Retinal pigment epithelial cell (primary cell): ENCODE data around the gene OVOL2.

Experiments used
- DNase-seq: peaks from one replicate; pipeline ENCODE4 v3.0.0-alpha.2; 2010; ENCODE audit warnings: low read depth
- H3K4me3 ChIP-seq: 2 replicates; pipeline ENCODE4 v1.5.1; 2011; ENCODE audit warnings: mild to moderate bottlenecking, low read length, control low read depth, moderate library complexity
- TF ChIP-seq, protein P1 (sequence below): conservative IDR thresholded peaks from 2 replicates; pipeline ENCODE4 v1.5.1; 2011; ENCODE audit warnings: low read depth, low read length, control low read depth, inconsistent platforms

OVOL2 gene

DNA sequence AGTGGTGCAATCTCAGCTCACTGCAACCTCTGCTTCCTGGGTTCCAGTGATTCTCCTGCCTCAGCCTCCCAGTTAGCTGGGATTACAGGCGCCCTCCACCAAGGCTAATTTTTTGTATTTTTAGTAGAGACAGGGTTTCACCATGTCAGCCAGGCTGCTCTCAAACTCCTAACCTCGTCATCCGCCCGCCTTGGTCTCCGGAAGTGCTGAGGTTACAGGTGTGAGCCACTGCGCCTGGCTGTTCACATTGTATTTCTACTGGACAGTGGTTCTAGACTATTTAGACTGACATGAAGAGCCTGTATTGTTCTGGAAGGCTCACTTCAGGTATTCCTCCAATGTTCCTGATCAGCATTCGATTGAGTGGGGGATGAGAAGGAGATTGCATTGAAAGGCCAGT is 14.8 kb upstream of the OVOL2 start:
- no peak for DNase-seq
- TF ChIP-seq, protein P1, sequence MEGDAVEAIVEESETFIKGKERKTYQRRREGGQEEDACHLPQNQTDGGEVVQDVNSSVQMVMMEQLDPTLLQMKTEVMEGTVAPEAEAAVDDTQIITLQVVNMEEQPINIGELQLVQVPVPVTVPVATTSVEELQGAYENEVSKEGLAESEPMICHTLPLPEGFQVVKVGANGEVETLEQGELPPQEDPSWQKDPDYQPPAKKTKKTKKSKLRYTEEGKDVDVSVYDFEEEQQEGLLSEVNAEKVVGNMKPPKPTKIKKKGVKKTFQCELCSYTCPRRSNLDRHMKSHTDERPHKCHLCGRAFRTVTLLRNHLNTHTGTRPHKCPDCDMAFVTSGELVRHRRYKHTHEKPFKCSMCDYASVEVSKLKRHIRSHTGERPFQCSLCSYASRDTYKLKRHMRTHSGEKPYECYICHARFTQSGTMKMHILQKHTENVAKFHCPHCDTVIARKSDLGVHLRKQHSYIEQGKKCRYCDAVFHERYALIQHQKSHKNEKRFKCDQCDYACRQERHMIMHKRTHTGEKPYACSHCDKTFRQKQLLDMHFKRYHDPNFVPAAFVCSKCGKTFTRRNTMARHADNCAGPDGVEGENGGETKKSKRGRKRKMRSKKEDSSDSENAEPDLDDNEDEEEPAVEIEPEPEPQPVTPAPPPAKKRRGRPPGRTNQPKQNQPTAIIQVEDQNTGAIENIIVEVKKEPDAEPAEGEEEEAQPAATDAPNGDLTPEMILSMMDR = no peak
- H3K4me3 ChIP-seq = no peak overlapping the region

DNA sequence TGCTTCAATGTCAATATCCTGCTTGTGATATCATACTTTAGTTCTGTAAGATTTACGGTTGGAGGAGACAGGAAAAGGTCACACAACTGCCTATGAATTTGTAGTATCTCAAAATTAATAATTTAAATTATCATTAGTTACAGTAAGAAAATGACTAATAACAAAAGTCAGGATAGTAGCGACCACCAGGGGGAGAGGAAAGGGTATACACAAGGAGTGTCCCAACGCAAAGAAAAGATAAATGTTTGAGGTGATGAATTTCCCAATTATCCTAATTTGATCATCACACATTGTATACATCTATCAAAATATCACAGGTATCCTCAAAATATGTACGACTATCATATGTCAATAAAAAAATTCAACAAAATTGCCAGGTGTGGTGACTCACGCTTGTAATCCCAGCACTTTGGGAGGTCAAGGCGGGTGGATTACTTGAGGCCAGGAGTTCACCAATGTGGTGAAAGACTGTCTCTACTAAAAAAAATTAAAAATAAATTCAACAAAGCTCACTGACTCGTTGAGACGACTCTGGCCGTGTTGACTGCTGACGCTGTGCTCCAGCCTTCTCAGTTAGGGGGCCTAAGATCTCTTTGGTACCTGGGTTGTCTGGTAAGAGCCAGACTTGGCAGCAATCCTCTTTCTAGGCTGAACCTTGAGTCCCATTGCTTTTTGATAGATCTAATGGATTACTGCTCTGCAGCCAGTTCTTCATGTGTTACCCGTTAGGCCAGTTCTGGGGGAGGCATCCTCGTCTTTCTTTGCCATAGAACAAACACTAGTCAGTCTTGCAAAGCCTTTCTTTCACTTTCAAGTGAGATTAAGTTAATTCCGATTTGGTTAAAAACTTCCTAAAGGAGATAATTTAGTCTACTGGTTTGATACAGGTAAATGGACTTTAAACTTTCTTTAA is 9.0 kb upstream of the OVOL2 start:
- DNase-seq = no peak
- H3K4me3 ChIP-seq = no peak overlapping the region
- TF ChIP-seq, protein P1 = peak; percentile 34

DNA sequence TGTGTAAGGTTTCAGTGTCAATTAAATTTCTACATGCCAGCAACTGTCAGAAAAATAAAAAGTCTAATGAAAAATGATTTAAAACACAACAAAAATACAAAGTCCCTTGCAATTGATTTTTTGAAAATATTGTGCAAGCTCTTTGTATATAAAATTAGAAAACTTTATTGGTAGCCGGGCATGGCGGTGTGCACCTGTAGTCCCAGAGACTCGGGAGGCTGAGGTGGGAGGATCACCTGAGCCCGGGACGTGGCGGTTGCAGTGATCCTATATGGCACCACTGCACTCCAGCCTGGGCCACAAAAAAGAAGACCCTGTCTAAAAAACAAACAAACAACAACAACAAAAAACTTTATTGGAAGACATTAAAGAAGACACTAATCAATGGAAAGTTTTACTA is 6.0 kb upstream of the OVOL2 start:
- TF ChIP-seq, protein P1 = no peak
- no peak overlapping the region for H3K4me3 ChIP-seq
- no peak for DNase-seq

DNA sequence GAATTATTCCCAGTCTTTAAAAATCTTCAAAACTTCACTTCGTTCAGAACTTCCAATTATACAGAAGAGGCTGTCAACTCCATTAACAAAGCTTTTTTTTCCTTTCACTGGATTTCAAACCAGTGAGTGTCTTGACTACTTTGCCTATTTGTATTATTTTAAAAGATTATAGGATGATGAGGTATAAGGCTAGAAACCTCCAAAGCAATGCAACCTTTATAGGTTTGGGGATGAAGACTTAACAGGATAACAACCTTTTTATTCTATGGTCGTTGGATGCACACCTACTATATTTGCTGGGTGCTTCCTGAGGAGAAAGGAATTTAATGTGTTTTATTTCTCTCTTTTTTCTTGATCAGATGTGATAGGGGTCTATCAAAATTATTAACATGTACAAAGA is 1.9 kb upstream of the OVOL2 start:
- no peak overlapping the region for H3K4me3 ChIP-seq
- no peak for DNase-seq
- TF ChIP-seq, protein P1 = no peak

DNA sequence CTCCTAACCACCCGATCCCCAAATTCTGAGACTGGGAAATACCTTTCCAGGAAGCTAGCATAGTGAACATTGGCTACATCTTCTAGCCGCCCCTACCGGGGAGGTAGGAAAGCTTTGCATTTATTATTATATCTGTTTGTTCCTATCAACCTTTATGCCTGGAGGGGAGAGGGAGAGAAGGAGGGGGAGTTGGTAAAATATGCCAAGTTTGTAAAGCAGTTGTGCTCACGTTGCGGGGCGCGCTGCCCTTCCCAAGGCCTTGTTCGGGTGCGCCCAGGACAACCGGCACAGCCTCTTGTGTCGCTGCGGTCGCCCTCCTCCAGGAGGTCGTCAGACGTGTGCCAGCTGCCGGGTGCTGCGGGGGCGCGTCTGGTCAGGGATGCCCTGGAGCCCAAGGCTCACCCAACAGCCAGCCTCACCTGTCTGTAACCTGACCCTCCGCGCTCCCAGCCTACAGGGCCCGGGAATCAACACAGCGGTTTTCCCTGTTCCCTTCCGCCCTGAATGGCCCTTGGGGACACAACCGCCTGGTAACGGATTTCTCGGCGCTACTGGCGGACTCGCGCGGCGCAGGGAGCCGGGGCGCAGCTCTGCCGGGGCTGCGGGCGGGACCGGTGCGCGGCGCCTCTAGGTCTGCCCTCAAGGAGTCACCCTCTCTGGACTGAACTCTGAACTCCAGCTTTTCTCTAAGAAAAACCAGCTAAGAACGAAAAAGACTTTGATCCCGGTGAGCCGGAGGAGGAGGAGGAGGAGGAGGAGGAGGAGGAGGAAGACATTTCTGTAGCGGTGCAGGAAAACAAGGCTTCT is 1.1 kb upstream of the OVOL2 start:
- TF ChIP-seq, protein P1 = no peak
- H3K4me3 ChIP-seq = no peak overlapping the region
- DNase-seq = no peak

DNA sequence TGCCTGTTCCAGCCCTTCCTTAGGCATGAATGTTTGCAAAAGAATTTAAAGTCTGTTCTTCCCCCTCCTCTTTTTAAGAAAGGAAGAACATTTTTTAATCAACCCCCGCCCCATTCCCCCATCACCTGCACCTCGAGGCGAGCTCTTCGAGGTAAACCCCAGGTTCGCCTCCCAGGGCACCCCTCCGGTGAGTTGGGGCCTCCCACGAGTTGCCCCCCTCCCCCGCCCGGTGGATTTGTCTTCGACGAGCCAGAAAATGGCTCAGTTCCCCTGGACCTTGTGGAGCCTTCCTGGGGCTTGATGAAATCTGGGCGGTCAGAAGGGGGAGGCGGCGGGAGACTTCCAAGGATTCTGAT is 256 bp upstream of the OVOL2 start:
- DNase-seq = no peak
- no peak overlapping the region for H3K4me3 ChIP-seq
- TF ChIP-seq, protein P1 = no peak
